GM23338 (cell line): ENCODE measurements around the gene DNAI2. TPM values are rescaled to one million over a fixed set of nuclear protein-coding genes. Genes with fewer than 3 reads are reported as not detected.

Experiments used
- ATAC-seq: fragments of 200-7000 bp; cut with Tn5 transposase; 3 replicates; pipeline ENCODE4 v1.9.1; 2020
- DNase-seq: peaks from one replicate; pipeline ENCODE4 v3.0.0-alpha.2; 2015; ENCODE audit warnings: low spot score
- H2AFZ ChIP-seq: fragments of 200-600 bp; sonication (generic); 2 replicates; pipeline ENCODE4 v1.8.0; 2016; ENCODE audit warnings: antibody characterized with exemption, mild to moderate bottlenecking, moderate library complexity
- H3F3A ChIP-seq: fragments of 200-600 bp; sonication (generic); replicated peaks from 2 replicates; pipeline ENCODE4 v1.8.0; 2017; ENCODE audit warnings: antibody characterized with exemption, mixed run types, low read depth
- H3K27ac ChIP-seq: fragments of 200-600 bp; sonication (generic); 2 replicates; pipeline ENCODE4 v1.6.1; 2016; ENCODE audit warnings: low read depth
- H3K27me3 ChIP-seq: fragments of 200-600 bp; sonication (generic); 2 replicates; pipeline ENCODE4 v1.8.0; 2016; ENCODE audit warnings: mild to moderate bottlenecking, mixed run types, moderate library complexity; ENCODE audit not compliant: insufficient read depth
- H3K36me3 ChIP-seq: fragments of 200-600 bp; sonication (generic); 2 replicates; pipeline ENCODE4 v1.8.0; 2016; ENCODE audit warnings: mild to moderate bottlenecking; ENCODE audit not compliant: insufficient read depth
- H3K4me1 ChIP-seq: fragments of 200-600 bp; sonication (generic); 2 replicates; pipeline ENCODE4 v1.8.0; 2016; ENCODE audit warnings: mild to moderate bottlenecking, moderate library complexity; ENCODE audit not compliant: insufficient read depth
- H3K4me2 ChIP-seq: fragments of 200-600 bp; sonication (generic); 2 replicates; pipeline ENCODE4 v1.7.1; 2017; ENCODE audit warnings: mixed run types
- H3K4me3 ChIP-seq: fragments of 200-600 bp; sonication (generic); 2 replicates; pipeline ENCODE4 v1.6.1; 2016; ENCODE audit warnings: mixed run types
- H3K79me2 ChIP-seq: fragments of 200-600 bp; sonication (generic); replicated peaks from 2 replicates; pipeline ENCODE4 v1.8.0; 2017; ENCODE audit warnings: mild to moderate bottlenecking; ENCODE audit not compliant: insufficient read depth
- H3K9me2 ChIP-seq: fragments of 200-600 bp; sonication (generic); 2 replicates; pipeline ENCODE4 v1.8.0; 2017; ENCODE audit not compliant: insufficient read depth
- H4K20me1 ChIP-seq: fragments of 200-600 bp; sonication (generic); replicated peaks from 2 replicates; pipeline ENCODE4 v1.8.0; 2017; ENCODE audit warnings: mild to moderate bottlenecking; ENCODE audit not compliant: insufficient read depth
- H3K27ac Mint-ChIP-seq: 2 replicates; pipeline ENCODE4 v1.8.0; 2020; ENCODE audit warnings: inconsistent platforms, mild to moderate bottlenecking, moderate library complexity, mixed read lengths
- H3K27me3 Mint-ChIP-seq: 3 replicates; pipeline ENCODE4 v1.8.0; 2022; ENCODE audit warnings: low read depth, mild to moderate bottlenecking, moderate library complexity, mixed read lengths, inconsistent platforms; ENCODE audit not compliant: insufficient read depth, poor library complexity
- H3K36me3 Mint-ChIP-seq: 3 replicates; pipeline ENCODE4 v1.8.0; 2021; ENCODE audit warnings: low read depth, mild to moderate bottlenecking, inconsistent platforms, moderate library complexity, mixed read lengths
- H3K4me1 Mint-ChIP-seq: 3 replicates; pipeline ENCODE4 v1.8.0; 2020; ENCODE audit warnings: mild to moderate bottlenecking, inconsistent platforms, mixed read lengths
- H3K4me3 Mint-ChIP-seq: 3 replicates; pipeline ENCODE4 v1.8.0; 2021; ENCODE audit warnings: moderate library complexity, mild to moderate bottlenecking, inconsistent platforms, mixed read lengths
- H3K9me3 Mint-ChIP-seq: 3 replicates; pipeline ENCODE4 v1.8.0; 2020; ENCODE audit warnings: moderate library complexity, mild to moderate bottlenecking, inconsistent platforms, mixed read lengths
- CREB1 ChIP-seq: fragments of 250-450 bp; sonication (Bioruptor Pico); IDR thresholded peaks from 2 replicates; pipeline ENCODE4 v1.5.0; 2020; ENCODE audit warnings: low read depth, mild to moderate bottlenecking, moderate library complexity
- JUNB ChIP-seq: IDR thresholded peaks from one replicate; pipeline ENCODE4 v1.6.1; 2016; ENCODE audit warnings: antibody characterized with exemption; ENCODE audit not compliant: unreplicated experiment
- NANOG ChIP-seq: IDR thresholded peaks from 2 replicates; pipeline ENCODE4 v1.6.1; 2016; ENCODE audit warnings: antibody characterized with exemption, borderline replicate concordance
- polyA plus RNA-seq: library from polyadenylated mRNA; unstranded; fragments of >200 nt; fragmentation: Nextera tagmentation; extraction: Ambion mirVana; gene quantifications from 2 replicates; pipeline ENCODE4 v1.2.1, GENCODE V29; 2016
- total RNA-seq: library from RNA; depleted of rRNA; stranded (reverse); fragments of >200 nt; shearing (Covaris generic); gene quantifications from 2 replicates; pipeline ENCODE4 v1.2.3, GENCODE V29; 2014
- TF ChIP-seq, protein P1 (sequence below): IDR thresholded peaks from one replicate; pipeline ENCODE4 v1.6.1; 2018; ENCODE audit warnings: antibody characterized with exemption; ENCODE audit not compliant: unreplicated experiment
- TF ChIP-seq, protein P2 (sequence below): fragments of 250-450 bp; sonication (Bioruptor Pico); IDR thresholded peaks from 2 replicates; pipeline ENCODE4 v1.5.0; 2020; ENCODE audit warnings: mild to moderate bottlenecking, moderate library complexity

Gene DNAI2
- total and polyA plus RNA-seq, 2 experiments from 2014 or later: 0.21 TPM; not detected in 1

DNA sequence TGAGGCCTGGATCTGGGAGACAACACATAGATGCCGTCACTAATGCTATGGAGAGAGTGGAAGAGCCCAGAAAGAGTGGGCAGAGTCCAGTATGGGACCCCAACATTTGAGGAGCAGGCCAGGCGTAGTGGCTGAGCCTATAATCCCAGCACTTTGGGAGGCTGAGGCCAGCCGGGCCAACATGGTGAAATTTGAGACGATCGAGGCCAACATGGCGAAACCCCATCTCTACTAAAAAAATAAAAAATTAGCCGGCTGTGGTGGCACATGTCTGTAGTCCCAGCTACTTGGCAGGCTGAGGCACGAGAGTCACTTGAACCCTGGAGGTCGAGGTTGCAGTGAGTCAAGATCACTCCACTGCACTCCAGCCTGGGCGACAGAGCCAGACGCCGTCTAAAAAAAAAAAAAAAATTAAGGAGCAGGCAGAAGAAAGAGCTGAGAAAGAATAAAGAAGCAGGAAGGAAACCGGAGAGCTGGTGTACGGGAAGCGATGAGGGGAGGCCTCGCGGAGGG lies 6.0 kb upstream of the DNAI2 start:
- Histone ChIP-seq H3K36me3 (no peaks in the 10 kb centered on the region), H3K9me2 (no peaks in the 10 kb centered on the region), H3K27me3 (no peaks in the 10 kb centered on the region), H3K4me1 (no peaks in the 10 kb centered on the region), H4K20me1 (no peaks in the 10 kb centered on the region), H3K27ac (no peak overlapping the region), H3K4me2 (no peak overlapping the region), H3K79me2 (no peaks in the 10 kb centered on the region), H3K4me3 (no peak overlapping the region), H3F3A (no peaks in the 10 kb centered on the region), H2AFZ (peak overlapping the region; percentile 43; the same call in 1 of the 2 replicates)
- Mint-ChIP-seq H3K9me3 (no peaks in the 10 kb centered on the region), H3K4me1 (peaks cover 21% of the 10 kb centered on the region), H3K27me3 (peaks cover 12% of the 10 kb centered on the region), H3K27ac (no peak overlapping the region), H3K4me3 (no peak overlapping the region), H3K36me3 (no peaks in the 10 kb centered on the region)
- TF ChIP-seq CREB1 (CRISPR knock-in tag) (no peak), JUNB (no peak), NANOG (no peak)
- TF ChIP-seq, protein P1, sequence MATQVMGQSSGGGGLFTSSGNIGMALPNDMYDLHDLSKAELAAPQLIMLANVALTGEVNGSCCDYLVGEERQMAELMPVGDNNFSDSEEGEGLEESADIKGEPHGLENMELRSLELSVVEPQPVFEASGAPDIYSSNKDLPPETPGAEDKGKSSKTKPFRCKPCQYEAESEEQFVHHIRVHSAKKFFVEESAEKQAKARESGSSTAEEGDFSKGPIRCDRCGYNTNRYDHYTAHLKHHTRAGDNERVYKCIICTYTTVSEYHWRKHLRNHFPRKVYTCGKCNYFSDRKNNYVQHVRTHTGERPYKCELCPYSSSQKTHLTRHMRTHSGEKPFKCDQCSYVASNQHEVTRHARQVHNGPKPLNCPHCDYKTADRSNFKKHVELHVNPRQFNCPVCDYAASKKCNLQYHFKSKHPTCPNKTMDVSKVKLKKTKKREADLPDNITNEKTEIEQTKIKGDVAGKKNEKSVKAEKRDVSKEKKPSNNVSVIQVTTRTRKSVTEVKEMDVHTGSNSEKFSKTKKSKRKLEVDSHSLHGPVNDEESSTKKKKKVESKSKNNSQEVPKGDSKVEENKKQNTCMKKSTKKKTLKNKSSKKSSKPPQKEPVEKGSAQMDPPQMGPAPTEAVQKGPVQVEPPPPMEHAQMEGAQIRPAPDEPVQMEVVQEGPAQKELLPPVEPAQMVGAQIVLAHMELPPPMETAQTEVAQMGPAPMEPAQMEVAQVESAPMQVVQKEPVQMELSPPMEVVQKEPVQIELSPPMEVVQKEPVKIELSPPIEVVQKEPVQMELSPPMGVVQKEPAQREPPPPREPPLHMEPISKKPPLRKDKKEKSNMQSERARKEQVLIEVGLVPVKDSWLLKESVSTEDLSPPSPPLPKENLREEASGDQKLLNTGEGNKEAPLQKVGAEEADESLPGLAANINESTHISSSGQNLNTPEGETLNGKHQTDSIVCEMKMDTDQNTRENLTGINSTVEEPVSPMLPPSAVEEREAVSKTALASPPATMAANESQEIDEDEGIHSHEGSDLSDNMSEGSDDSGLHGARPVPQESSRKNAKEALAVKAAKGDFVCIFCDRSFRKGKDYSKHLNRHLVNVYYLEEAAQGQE: no peak
- TF ChIP-seq, protein P2, sequence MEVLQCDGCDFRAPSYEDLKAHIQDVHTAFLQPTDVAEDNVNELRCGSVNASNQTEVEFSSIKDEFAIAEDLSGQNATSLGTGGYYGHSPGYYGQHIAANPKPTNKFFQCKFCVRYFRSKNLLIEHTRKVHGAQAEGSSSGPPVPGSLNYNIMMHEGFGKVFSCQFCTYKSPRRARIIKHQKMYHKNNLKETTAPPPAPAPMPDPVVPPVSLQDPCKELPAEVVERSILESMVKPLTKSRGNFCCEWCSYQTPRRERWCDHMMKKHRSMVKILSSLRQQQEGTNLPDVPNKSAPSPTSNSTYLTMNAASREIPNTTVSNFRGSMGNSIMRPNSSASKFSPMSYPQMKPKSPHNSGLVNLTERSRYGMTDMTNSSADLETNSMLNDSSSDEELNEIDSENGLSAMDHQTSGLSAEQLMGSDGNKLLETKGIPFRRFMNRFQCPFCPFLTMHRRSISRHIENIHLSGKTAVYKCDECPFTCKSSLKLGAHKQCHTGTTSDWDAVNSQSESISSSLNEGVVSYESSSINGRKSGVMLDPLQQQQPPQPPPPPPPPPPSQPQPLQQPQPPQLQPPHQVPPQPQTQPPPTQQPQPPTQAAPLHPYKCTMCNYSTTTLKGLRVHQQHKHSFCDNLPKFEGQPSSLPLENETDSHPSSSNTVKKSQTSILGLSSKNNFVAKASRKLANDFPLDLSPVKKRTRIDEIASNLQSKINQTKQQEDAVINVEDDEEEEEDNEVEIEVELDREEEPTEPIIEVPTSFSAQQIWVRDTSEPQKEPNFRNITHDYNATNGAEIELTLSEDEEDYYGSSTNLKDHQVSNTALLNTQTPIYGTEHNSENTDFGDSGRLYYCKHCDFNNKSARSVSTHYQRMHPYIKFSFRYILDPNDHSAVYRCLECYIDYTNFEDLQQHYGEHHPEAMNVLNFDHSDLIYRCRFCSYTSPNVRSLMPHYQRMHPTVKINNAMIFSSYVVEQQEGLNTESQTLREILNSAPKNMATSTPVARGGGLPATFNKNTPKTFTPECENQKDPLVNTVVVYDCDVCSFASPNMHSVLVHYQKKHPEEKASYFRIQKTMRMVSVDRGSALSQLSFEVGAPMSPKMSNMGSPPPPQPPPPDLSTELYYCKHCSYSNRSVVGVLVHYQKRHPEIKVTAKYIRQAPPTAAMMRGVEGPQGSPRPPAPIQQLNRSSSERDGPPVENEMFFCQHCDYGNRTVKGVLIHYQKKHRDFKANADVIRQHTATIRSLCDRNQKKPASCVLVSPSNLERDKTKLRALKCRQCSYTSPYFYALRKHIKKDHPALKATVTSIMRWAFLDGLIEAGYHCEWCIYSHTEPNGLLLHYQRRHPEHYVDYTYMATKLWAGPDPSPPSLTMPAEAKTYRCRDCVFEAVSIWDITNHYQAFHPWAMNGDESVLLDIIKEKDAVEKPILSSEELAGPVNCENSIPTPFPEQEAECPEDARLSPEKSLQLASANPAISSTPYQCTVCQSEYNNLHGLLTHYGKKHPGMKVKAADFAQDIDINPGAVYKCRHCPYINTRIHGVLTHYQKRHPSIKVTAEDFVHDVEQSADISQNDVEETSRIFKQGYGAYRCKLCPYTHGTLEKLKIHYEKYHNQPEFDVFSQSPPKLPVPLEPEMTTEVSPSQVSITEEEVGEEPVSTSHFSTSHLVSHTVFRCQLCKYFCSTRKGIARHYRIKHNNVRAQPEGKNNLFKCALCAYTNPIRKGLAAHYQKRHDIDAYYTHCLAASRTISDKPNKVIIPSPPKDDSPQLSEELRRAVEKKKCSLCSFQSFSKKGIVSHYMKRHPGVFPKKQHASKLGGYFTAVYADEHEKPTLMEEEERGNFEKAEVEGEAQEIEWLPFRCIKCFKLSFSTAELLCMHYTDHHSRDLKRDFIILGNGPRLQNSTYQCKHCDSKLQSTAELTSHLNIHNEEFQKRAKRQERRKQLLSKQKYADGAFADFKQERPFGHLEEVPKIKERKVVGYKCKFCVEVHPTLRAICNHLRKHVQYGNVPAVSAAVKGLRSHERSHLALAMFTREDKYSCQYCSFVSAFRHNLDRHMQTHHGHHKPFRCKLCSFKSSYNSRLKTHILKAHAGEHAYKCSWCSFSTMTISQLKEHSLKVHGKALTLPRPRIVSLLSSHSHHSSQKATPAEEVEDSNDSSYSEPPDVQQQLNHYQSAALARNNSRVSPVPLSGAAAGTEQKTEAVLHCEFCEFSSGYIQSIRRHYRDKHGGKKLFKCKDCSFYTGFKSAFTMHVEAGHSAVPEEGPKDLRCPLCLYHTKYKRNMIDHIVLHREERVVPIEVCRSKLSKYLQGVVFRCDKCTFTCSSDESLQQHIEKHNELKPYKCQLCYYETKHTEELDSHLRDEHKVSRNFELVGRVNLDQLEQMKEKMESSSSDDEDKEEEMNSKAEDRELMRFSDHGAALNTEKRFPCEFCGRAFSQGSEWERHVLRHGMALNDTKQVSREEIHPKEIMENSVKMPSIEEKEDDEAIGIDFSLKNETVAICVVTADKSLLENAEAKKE: no peak
- no peak for ATAC-seq
- no peak for DNase-seq
